ENCODE data around the gene RFLNA. TPM values are rescaled to one million over a fixed set of nuclear protein-coding genes. Genes with fewer than 3 reads are reported as not detected.

The RFLNA gene
- total and polyA plus RNA-seq, 2 of the 13 experiments (the other 11 are each of a cell fraction or from before 2014, with no cell fraction given) = not detected

- WGBS (ENCODE audit: low lambda C conversion rate) = 61% methylated on average over 4 of the region's 10 CpGs
- no peaks in the 10 kb centered on the region for H4K20me1 ChIP-seq (ENCODE audit: insufficient read depth, low read length)
- H3K27ac ChIP-seq (ENCODE audit: extremely low read length, insufficient read depth, low read length) = no peak overlapping the region
- H3K4me1 ChIP-seq (ENCODE audit: insufficient read depth, low read length) = no peaks in the 10 kb centered on the region
- no peak; the same call in 1 of the 3 replicates for ATAC-seq
- TF ChIP-seq ETV5 (CRISPR knock-in tag; IDR thresholded peaks at IDR 0.05; ENCODE audit: borderline replicate concordance) (no peak), NRL (CRISPR knock-in tag; IDR thresholded peaks at IDR 0.05; ENCODE audit: borderline replicate concordance) (0 out of 2 replicates have a peak, but pooled peaks have one; percentile 17), MIXL1 (CRISPR knock-in tag; IDR thresholded peaks at IDR 0.05) (no peak), FOXO1 (CRISPR knock-in tag; IDR thresholded peaks at IDR 0.05) (no peak), AGO2 (optimal IDR thresholded peaks at IDR 0.05; ENCODE audit: low read depth, low read length) (peak; percentile 66), ZNF672 (CRISPR knock-in tag; IDR thresholded peaks at IDR 0.05) (no peak), DPF2 (CRISPR knock-in tag; IDR thresholded peaks at IDR 0.05; ENCODE audit: borderline replicate concordance, low read depth) (no peak), ZNF432 (CRISPR knock-in tag; IDR thresholded peaks at IDR 0.05; ENCODE audit: borderline replicate concordance) (no peak), MIER3 (CRISPR knock-in tag; IDR thresholded peaks at IDR 0.05; ENCODE audit: borderline replicate concordance) (no peak), ZNF775 (CRISPR knock-in tag; IDR thresholded peaks at IDR 0.05; ENCODE audit: borderline replicate concordance) (no peak), ZNF124 (CRISPR knock-in tag; IDR thresholded peaks at IDR 0.05) (no peak), ZNF468 (CRISPR knock-in tag; IDR thresholded peaks at IDR 0.05) (no peak)
- CTCF ChIA-PET (ENCODE audit: low intra/inter-chr PET ratio, low total read pairs) = interaction anchor here (3.4 kb wide), 1 partner anchor 285 kb away, joined by 59 read pairs; no protein-coding TSS in a partner anchor
- H3K4me3 ChIP-seq (replicated peaks in 1 of 3; ENCODE audit: insufficient read depth in 1 of 3, low read depth in 2 of 3, low read length in 3 of 3) = no peak overlapping the region
- no peak overlapping the region for H3K4me2 ChIP-seq (ENCODE audit: low read depth, low read length)
- H3K36me3 ChIP-seq (replicated peaks in 1 of 2; ENCODE audit: control insufficient read depth in 1 of 2, insufficient read depth in 2 of 2, low read length in 2 of 2) = 0 out of 5 replicates have a peak, but pooled peaks cover 4 to 8% of the 10 kb centered on the region in 2 experiments
- no peak overlapping the region for H2AFZ ChIP-seq (ENCODE audit: low read length)
- no peak overlapping the region for H3K9ac ChIP-seq (ENCODE audit: insufficient read depth, low read depth, low read length)
- intact Hi-C loops (cut with micrococcal nuclease; ENCODE audit: unreplicated experiment) = no loop called here
- no peak for FAIRE-seq
- DNase-seq (ENCODE audit: low spot score) = no peak
- POLR2A ChIA-PET = no interaction called here
- BruUV-seq (replicated peaks) = no TSS peak
- H3K79me2 ChIP-seq (ENCODE audit: insufficient read depth, low read length) = no peaks in the 10 kb centered on the region
- H3K27me3 ChIP-seq (ENCODE audit: control insufficient read depth in 1 of 2, insufficient read depth in 2 of 2, low read length in 2 of 2) = peaks cover 5 to 19% of the 10 kb centered on the region in 2 experiments; a peak in 4 of 5 replicates
- peaks cover 7% of the 10 kb centered on the region for H3K9me3 ChIP-seq (ENCODE audit: low read length)
- in situ Hi-C loops (cut with HindIII; ENCODE audit: extremely low pct_ligation_motif_present, low pct_unique_long_range_greater_than_20kb) = loop anchor here (5.0 kb wide), 1 partner anchor 270 kb away; no protein-coding TSS in a partner anchor
Observed at GRCh38 chr12:124322271-124322998, 27.5 kb downstream of the RFLNA start.
